ENCODE data around the gene LRTM2.

The LRTM2 gene

GRCh38 chr12:1779783-1780182 lies 40.6 kb upstream of the LRTM2 start:
- H3K56ac ChIP-seq (ENCODE audit: low read length): no peak overlapping the region
- no CpG with 5 or more reads among the region's 1 CpG for WGBS (ENCODE audit: extremely low coverage, insufficient coverage, low lambda C conversion rate)
- H3K4me1 ChIP-seq (ENCODE audit: control insufficient read depth, low read depth, low read length): peaks cover 12% of the 10 kb centered on the region

GRCh38 chr12:1781772-1782171 lies 38.6 kb upstream of the LRTM2 start:
- no CpG with 5 or more reads among the region's 2 CpGs for WGBS (ENCODE audit: extremely low coverage, insufficient coverage, low lambda C conversion rate)
- Histone ChIP-seq H3K4ac (ENCODE audit: low read depth, low read length) (no peak overlapping the region), H3K23ac (ENCODE audit: low read length) (no peak overlapping the region), H3K27me3 (ENCODE audit: insufficient read depth, low read length, poor library complexity) (no peaks in the 10 kb centered on the region), H4K5ac (ENCODE audit: low read length) (no peak overlapping the region), H3K4me2 (ENCODE audit: low read length) (no peak overlapping the region), H3K27ac (ENCODE audit: low read depth, low read length) (no peak overlapping the region), H2BK120ac (ENCODE audit: low read depth, low read length) (no peak overlapping the region), H2BK15ac (replicated peaks; ENCODE audit: low read depth) (no peak overlapping the region), H3K56ac (ENCODE audit: low read length) (no peak overlapping the region), H3K79me2 (ENCODE audit: control insufficient read depth, insufficient read depth, low read length) (no peaks in the 10 kb centered on the region), H3K18ac (ENCODE audit: low read length) (peak overlapping the region; percentile 12), H3K36me3 (ENCODE audit: control insufficient read depth, insufficient read depth, low read length) (peaks cover 2% of the 10 kb centered on the region), H2AK5ac (ENCODE audit: low read length) (no peak overlapping the region), H2BK5ac (ENCODE audit: low read length) (no peak overlapping the region), H3K4me1 (ENCODE audit: control insufficient read depth, low read depth, low read length) (peaks cover 6% of the 10 kb centered on the region), H4K8ac (ENCODE audit: low read depth, low read length) (no peak overlapping the region), H3K9ac (ENCODE audit: low read length) (no peak overlapping the region), H3K4me3 (ENCODE audit: low read length) (no peak overlapping the region), H3K79me1 (ENCODE audit: low read length) (peaks cover 10% of the 10 kb centered on the region)
- DNase-seq: peak; percentile 81

More at GRCh38 chr12:1779783-1780182, 40.6 kb upstream of the LRTM2 start:
- no peaks in the 10 kb centered on the region for H3K27me3 ChIP-seq (ENCODE audit: insufficient read depth, low read length, poor library complexity)
- no peaks in the 10 kb centered on the region for H3K36me3 ChIP-seq (ENCODE audit: control insufficient read depth, insufficient read depth, low read length)
- no peak overlapping the region for H3K4ac ChIP-seq (ENCODE audit: low read depth, low read length)
- no peak overlapping the region for H2BK5ac ChIP-seq (ENCODE audit: low read length)
- DNase-seq: no peak
- no peak overlapping the region for H3K18ac ChIP-seq (ENCODE audit: low read length)
- no peaks in the 10 kb centered on the region for H3K79me2 ChIP-seq (ENCODE audit: control insufficient read depth, insufficient read depth, low read length)
- H3K4me3 ChIP-seq (ENCODE audit: low read length): no peak overlapping the region
- H4K5ac ChIP-seq (ENCODE audit: low read length): no peak overlapping the region
- H3K79me1 ChIP-seq (ENCODE audit: low read length): peaks cover 5% of the 10 kb centered on the region
- no peak overlapping the region for H3K9ac ChIP-seq (ENCODE audit: low read length)
- no peak overlapping the region for H3K23ac ChIP-seq (ENCODE audit: low read length)
- no peak overlapping the region for H2BK15ac ChIP-seq (replicated peaks; ENCODE audit: low read depth)
- no peak overlapping the region for H2BK120ac ChIP-seq (ENCODE audit: low read depth, low read length)
- no peak overlapping the region for H4K8ac ChIP-seq (ENCODE audit: low read depth, low read length)
- H2AK5ac ChIP-seq (ENCODE audit: low read length): no peak overlapping the region
- H3K4me2 ChIP-seq (ENCODE audit: low read length): no peak overlapping the region
- H3K27ac ChIP-seq (ENCODE audit: low read depth, low read length): no peak overlapping the region

GRCh38 chr12:1782215-1782614 lies 38.1 kb upstream of the LRTM2 start:
- Histone ChIP-seq H4K5ac (ENCODE audit: low read length) (no peak overlapping the region), H3K79me1 (ENCODE audit: low read length) (peaks cover 10% of the 10 kb centered on the region), H3K36me3 (ENCODE audit: control insufficient read depth, insufficient read depth, low read length) (peaks cover 2% of the 10 kb centered on the region), H3K27me3 (ENCODE audit: insufficient read depth, low read length, poor library complexity) (no peaks in the 10 kb centered on the region), H3K56ac (ENCODE audit: low read length) (no peak overlapping the region), H3K4ac (ENCODE audit: low read depth, low read length) (no peak overlapping the region), H3K23ac (ENCODE audit: low read length) (no peak overlapping the region), H2BK120ac (ENCODE audit: low read depth, low read length) (no peak overlapping the region), H4K8ac (ENCODE audit: low read depth, low read length) (no peak overlapping the region), H2BK15ac (replicated peaks; ENCODE audit: low read depth) (no peak overlapping the region), H3K4me3 (ENCODE audit: low read length) (no peak overlapping the region), H3K79me2 (ENCODE audit: control insufficient read depth, insufficient read depth, low read length) (no peaks in the 10 kb centered on the region), H3K4me2 (ENCODE audit: low read length) (no peak overlapping the region), H3K9ac (ENCODE audit: low read length) (no peak overlapping the region), H3K27ac (ENCODE audit: low read depth, low read length) (no peak overlapping the region), H3K18ac (ENCODE audit: low read length) (no peak overlapping the region), H2AK5ac (ENCODE audit: low read length) (no peak overlapping the region), H2BK5ac (ENCODE audit: low read length) (no peak overlapping the region), H3K4me1 (ENCODE audit: control insufficient read depth, low read depth, low read length) (peaks cover 6% of the 10 kb centered on the region)
- no CpG with 5 or more reads among the region's 2 CpGs for WGBS (ENCODE audit: extremely low coverage, insufficient coverage, low lambda C conversion rate)
- DNase-seq: no peak

GRCh38 chr12:1787714-1788113 lies 32.7 kb upstream of the LRTM2 start:
- H3K4me3 ChIP-seq (ENCODE audit: low read length): no peak overlapping the region

GRCh38 chr12:1790444-1790843 lies 29.9 kb upstream of the LRTM2 start:
- Histone ChIP-seq H2AK5ac (ENCODE audit: low read length) (no peak overlapping the region), H3K4me3 (ENCODE audit: low read length) (no peak overlapping the region), H3K79me1 (ENCODE audit: low read length) (peaks cover 6% of the 10 kb centered on the region), H3K27me3 (ENCODE audit: insufficient read depth, low read length, poor library complexity) (no peaks in the 10 kb centered on the region), H3K4me1 (ENCODE audit: control insufficient read depth, low read depth, low read length) (peaks cover 5% of the 10 kb centered on the region), H2BK15ac (replicated peaks; ENCODE audit: low read depth) (no peak overlapping the region), H3K79me2 (ENCODE audit: control insufficient read depth, insufficient read depth, low read length) (no peaks in the 10 kb centered on the region), H3K18ac (ENCODE audit: low read length) (no peak overlapping the region), H3K27ac (ENCODE audit: low read depth, low read length) (no peak overlapping the region), H3K9ac (ENCODE audit: low read length) (no peak overlapping the region), H3K56ac (ENCODE audit: low read length) (no peak overlapping the region), H3K36me3 (ENCODE audit: control insufficient read depth, insufficient read depth, low read length) (peaks cover 2% of the 10 kb centered on the region), H2BK120ac (ENCODE audit: low read depth, low read length) (no peak overlapping the region), H3K4ac (ENCODE audit: low read depth, low read length) (no peak overlapping the region), H4K8ac (ENCODE audit: low read depth, low read length) (no peak overlapping the region), H2BK5ac (ENCODE audit: low read length) (no peak overlapping the region), H3K23ac (ENCODE audit: low read length) (peak overlapping the region; percentile 8), H3K4me2 (ENCODE audit: low read length) (no peak overlapping the region), H4K5ac (ENCODE audit: low read length) (no peak overlapping the region)
- DNase-seq: no peak
- no CpG with 5 or more reads among the region's 7 CpGs for WGBS (ENCODE audit: extremely low coverage, insufficient coverage, low lambda C conversion rate)

More at GRCh38 chr12:1787714-1788113, 32.7 kb upstream of the LRTM2 start:
- Histone ChIP-seq H2BK15ac (replicated peaks; ENCODE audit: low read depth) (no peak overlapping the region), H3K79me2 (ENCODE audit: control insufficient read depth, insufficient read depth, low read length) (no peaks in the 10 kb centered on the region), H3K56ac (ENCODE audit: low read length) (no peak overlapping the region), H4K5ac (ENCODE audit: low read length) (no peak overlapping the region), H3K4me1 (ENCODE audit: control insufficient read depth, low read depth, low read length) (no peaks in the 10 kb centered on the region), H4K8ac (ENCODE audit: low read depth, low read length) (no peak overlapping the region), H2BK5ac (ENCODE audit: low read length) (no peak overlapping the region), H3K23ac (ENCODE audit: low read length) (no peak overlapping the region), H3K4ac (ENCODE audit: low read depth, low read length) (no peak overlapping the region), H3K36me3 (ENCODE audit: control insufficient read depth, insufficient read depth, low read length) (peaks cover 2% of the 10 kb centered on the region), H3K4me2 (ENCODE audit: low read length) (no peak overlapping the region), H3K18ac (ENCODE audit: low read length) (no peak overlapping the region), H2AK5ac (ENCODE audit: low read length) (no peak overlapping the region), H2BK120ac (ENCODE audit: low read depth, low read length) (no peak overlapping the region), H3K27me3 (ENCODE audit: insufficient read depth, low read length, poor library complexity) (no peaks in the 10 kb centered on the region), H3K27ac (ENCODE audit: low read depth, low read length) (no peak overlapping the region), H3K79me1 (ENCODE audit: low read length) (peaks cover 10% of the 10 kb centered on the region), H3K9ac (ENCODE audit: low read length) (no peak overlapping the region)
- no peak for DNase-seq
- no CpG with 5 or more reads among the region's 6 CpGs for WGBS (ENCODE audit: extremely low coverage, insufficient coverage, low lambda C conversion rate)

GRCh38 chr12:1791104-1791841 lies 29.1 kb upstream of the LRTM2 start:
- peak; percentile 63 for DNase-seq
- H3K9ac ChIP-seq (ENCODE audit: low read length): no peak overlapping the region

More at GRCh38 chr12:1791104-1791841, 29.1 kb upstream of the LRTM2 start:
- H3K4me3 ChIP-seq (ENCODE audit: low read length): no peak overlapping the region
- no CpG with 5 or more reads among the region's 10 CpGs for WGBS (ENCODE audit: extremely low coverage, insufficient coverage, low lambda C conversion rate)
- H3K18ac ChIP-seq (ENCODE audit: low read length): no peak overlapping the region
- no peak overlapping the region for H2AK5ac ChIP-seq (ENCODE audit: low read length)
- H3K27ac ChIP-seq (ENCODE audit: low read depth, low read length): no peak overlapping the region
- no peak overlapping the region for H3K4me2 ChIP-seq (ENCODE audit: low read length)
- H4K8ac ChIP-seq (ENCODE audit: low read depth, low read length): no peak overlapping the region
- H3K79me2 ChIP-seq (ENCODE audit: control insufficient read depth, insufficient read depth, low read length): no peaks in the 10 kb centered on the region
- no peak overlapping the region for H3K4ac ChIP-seq (ENCODE audit: low read depth, low read length)
- peaks cover 5% of the 10 kb centered on the region for H3K4me1 ChIP-seq (ENCODE audit: control insufficient read depth, low read depth, low read length)
- H3K56ac ChIP-seq (ENCODE audit: low read length): peak overlapping the region; percentile 35
- H2BK5ac ChIP-seq (ENCODE audit: low read length): no peak overlapping the region
- no peak overlapping the region for H2BK15ac ChIP-seq (replicated peaks; ENCODE audit: low read depth)
- H3K36me3 ChIP-seq (ENCODE audit: control insufficient read depth, insufficient read depth, low read length): peaks cover 2% of the 10 kb centered on the region
- peaks cover 5% of the 10 kb centered on the region for H3K79me1 ChIP-seq (ENCODE audit: low read length)
- H3K27me3 ChIP-seq (ENCODE audit: insufficient read depth, low read length, poor library complexity): no peaks in the 10 kb centered on the region
- H2BK120ac ChIP-seq (ENCODE audit: low read depth, low read length): no peak overlapping the region
- no peak overlapping the region for H3K23ac ChIP-seq (ENCODE audit: low read length)
- no peak overlapping the region for H4K5ac ChIP-seq (ENCODE audit: low read length)
